Measurements from ENCODE around the gene NFKBIZ.
"Not testable (repeated sequence)": the region's sequence is repeated elsewhere in the genome, so short reads cannot be mapped to it uniquely, and the experiment has no call there.

The NFKBIZ gene

GRCh38 chr3:101876142-101876541 is 26.8 kb downstream of the NFKBIZ start:
- DNase-seq (ENCODE audit: low read depth), result no peak

GRCh38 chr3:101878589-101878988 is 29.3 kb downstream of the NFKBIZ start:
- DNase-seq (ENCODE audit: low read depth), result no peak

- no peak for DNase-seq (ENCODE audit: low read depth)
These were observed 29.8 kb downstream of the NFKBIZ start for GRCh38 chr3:101879102-101879501.

DNA sequence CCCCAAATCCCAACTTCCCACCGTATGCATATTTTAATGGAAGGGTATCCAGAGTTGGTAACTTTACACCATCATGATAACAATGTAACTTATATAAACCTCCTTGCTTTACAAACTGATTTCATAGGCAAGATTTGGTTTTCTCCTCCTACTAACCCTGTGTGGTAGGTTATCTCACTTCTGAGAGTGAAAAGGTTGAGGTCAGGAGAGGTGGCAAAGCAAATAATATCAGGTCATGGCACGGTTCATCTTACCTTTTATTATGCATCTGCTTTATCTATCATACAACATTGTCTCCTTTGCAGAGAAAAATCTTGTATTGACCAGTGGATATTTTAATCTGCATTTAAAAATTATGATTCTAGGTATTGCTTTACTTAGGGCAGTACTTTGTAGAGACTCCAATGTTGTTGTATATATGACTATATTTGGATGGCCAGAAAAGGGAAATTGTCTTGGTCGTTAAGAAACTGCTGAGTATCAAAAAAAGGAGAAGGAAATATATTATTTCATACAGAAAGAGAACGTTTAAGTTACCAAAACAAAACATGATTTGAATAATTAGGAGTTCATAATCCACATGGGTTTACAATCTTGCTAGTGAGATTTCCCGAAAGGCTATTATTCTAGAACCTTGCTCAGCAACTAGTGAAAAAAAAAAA is 30.4 kb downstream of the NFKBIZ start:
- no peak for DNase-seq (ENCODE audit: low read depth)

- no peak for DNase-seq (ENCODE audit: low read depth)
These were observed 35.5 kb downstream of the NFKBIZ start for GRCh38 chr3:101884776-101885175.

GRCh38 chr3:101885584-101885983 is 36.3 kb downstream of the NFKBIZ start:
- not testable (repeated sequence) for DNase-seq (ENCODE audit: low read depth)

- no peak for DNase-seq (ENCODE audit: low read depth)
These were observed 37.3 kb downstream of the NFKBIZ start for GRCh38 chr3:101886626-101887025.

GRCh38 chr3:101888653-101889052 is 39.3 kb downstream of the NFKBIZ start:
- no peak for DNase-seq (ENCODE audit: low read depth)

- DNase-seq (ENCODE audit: low read depth), result no peak
These were observed 41.4 kb downstream of the NFKBIZ start for GRCh38 chr3:101890716-101891115.

GRCh38 chr3:101892648-101893047 is 43.3 kb downstream of the NFKBIZ start:
- DNase-seq (ENCODE audit: low read depth), result no peak

DNA sequence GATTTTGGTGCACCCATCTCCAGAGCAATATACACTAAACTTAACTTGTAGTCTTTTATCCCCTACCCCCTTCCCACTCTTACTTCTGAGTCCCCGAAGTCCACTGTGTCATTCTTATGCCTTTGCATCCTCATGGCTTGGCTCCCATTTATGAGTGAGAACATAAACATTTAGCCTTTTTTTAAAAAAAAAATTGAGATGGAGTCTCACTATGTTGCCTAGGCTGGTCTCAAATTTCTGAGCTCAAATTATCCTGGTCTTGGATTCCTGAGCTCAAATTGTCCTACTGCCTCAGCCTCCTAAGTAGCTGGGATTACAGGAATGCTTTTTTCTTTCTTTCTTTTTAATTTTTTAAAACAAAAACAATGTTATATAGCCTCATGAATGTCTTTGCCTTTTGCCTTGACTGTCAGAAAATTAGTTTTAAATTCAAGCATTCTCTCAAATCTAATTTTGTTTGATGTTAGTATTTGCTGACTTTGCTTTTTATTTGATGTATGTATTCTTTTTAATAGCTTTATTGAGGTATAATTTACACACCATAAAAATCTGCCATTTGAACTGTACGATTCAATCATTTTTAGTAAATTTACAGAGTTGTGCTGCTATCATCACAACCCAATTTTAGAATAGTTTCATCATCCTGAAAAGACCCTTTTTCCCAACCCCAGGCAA is 46.9 kb downstream of the NFKBIZ start:
- no peak for DNase-seq (ENCODE audit: low read depth)

- no peak for DNase-seq (ENCODE audit: low read depth)
These were observed 47.7 kb downstream of the NFKBIZ start for GRCh38 chr3:101897013-101897412.

- DNase-seq (ENCODE audit: low read depth), result no peak
These were observed 48.7 kb downstream of the NFKBIZ start for GRCh38 chr3:101898039-101898438.

DNA sequence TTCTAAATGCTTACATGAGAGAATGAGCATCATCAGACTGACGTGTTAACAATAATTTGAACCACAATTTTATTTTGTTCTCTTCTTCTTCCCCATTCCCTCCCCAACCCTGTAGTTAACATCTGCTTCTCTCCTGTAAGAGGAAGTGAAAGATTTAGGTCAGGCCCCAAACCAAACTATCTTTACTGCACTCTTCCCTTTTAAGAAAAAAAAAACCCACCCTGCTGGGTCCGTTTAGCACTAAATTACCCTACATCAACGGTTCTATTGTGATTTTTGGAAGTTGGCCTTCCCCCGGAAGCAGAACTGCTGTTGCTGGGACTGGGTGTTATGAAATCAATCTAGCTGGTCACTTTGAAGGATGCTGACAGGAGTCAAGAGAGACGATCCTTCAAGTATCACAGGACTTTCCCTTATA is 49.4 kb downstream of the NFKBIZ start:
- no peak for DNase-seq (ENCODE audit: low read depth)

DNA sequence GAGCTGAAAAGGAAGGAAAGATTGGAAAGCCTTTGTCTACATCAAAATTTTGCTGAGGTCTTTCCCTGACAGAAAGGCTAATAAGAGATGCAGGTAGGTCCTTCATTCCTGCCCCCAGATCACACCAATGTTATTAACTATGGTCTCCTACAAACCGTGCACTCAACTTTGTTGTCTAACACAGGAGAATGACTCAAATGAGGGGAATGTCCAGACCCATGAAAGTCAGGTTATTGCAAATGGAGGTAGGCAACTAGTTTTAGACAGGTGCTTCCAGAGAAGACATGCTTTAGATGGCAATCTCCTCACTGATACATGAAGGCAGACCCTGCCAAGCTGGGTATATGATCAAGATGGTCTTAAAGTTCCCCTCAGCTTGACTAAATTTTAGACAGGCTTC is 51.0 kb downstream of the NFKBIZ start:
- no peak for DNase-seq (ENCODE audit: low read depth)

- DNase-seq (ENCODE audit: low read depth), result no peak
These were observed 51.4 kb downstream of the NFKBIZ start for GRCh38 chr3:101900736-101901135.

DNA sequence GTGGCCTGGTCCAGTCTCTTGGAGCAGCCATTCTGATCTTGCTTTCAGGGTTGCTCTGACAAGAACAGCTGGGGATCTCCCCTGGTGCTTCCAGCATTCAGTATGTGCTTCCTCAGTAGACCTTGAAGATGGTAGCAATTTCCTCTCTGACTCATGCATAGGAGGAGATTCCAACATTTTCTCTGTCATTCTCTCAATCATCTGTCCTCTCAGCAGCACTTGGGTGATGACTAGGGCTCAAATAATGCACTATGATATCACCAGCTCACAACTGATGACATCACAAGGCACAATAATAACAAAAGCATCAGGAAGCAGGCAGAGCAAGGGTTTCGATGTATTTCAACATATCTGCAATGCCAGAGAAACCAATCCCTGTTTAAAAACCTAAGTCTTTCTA is 52.7 kb downstream of the NFKBIZ start:
- no peak for DNase-seq (ENCODE audit: low read depth)

DNA sequence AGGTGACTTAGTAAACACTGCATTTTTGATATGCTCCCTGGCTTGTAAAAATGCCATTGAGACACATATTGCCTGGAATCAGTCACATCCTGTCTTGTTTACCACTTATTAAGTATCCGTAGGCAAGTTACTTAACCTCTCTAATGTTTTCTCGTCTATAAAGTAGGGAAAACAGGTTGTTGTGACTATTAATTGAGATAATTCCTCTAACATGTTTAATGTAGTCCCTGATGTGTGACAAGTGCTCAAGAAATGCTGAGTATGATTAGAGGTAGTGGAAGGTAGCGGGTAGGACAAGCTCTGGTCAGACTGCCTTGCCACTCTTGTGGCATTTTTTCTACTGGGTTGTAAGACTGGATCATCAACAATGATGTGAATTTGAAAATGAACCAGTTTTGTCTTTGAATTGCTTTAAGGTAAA is 54.1 kb downstream of the NFKBIZ start:
- no peak for DNase-seq (ENCODE audit: low read depth)

DNA sequence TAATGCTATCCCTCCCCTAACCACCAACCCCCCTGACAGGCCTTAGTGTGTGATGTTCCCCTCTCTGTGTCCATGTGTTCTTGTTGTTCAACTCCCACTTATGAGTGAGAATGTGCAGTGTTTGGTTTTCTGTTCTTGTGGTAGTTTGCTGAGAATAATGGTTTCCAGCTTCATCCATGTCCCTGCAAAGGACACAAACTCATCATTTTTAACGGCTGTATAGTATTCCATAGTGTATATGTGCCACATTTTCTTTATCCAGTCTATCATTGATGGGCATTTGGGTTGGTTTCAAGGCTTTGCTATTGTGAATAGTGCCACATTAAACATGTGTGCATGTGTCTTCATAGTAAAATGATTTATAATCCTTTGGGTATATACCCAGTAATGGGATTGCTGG is 56.3 kb downstream of the NFKBIZ start:
- not testable (repeated sequence) for DNase-seq (ENCODE audit: low read depth)

Data from stimulated activated CD8-positive, alpha-beta memory T cell treated with anti-CD3 and anti-CD28 coated beads, Interleukin-15, amount 100 ng/mL, for 1 hour (primary cell).